Caco-2 (cell line): ENCODE results near the gene PIGU. TPM values are rescaled to one million over a fixed set of nuclear protein-coding genes. Genes with fewer than 3 reads are reported as not detected.

Experiments
- BruUV-seq: library from RNA; stranded (reverse); fragments of 400-500 nt; replicated peaks from 2 replicates; lab custom pipeline; 2021; lab: Mats Ljungman, UMichigan
- CTCF ChIA-PET: fragments of 300-600 bp; sonication (Branson Sonifier 250); formaldehyde crosslinking; loops from one replicate; lab custom pipeline; 2022; ENCODE audit warnings: antibody characterized with exemption; lab: Charles Lee
- POLR2A ChIA-PET: fragments of 300-600 bp; sonication (Branson Sonifier 250); formaldehyde crosslinking; loops from one replicate; lab custom pipeline; 2022; ENCODE audit warnings: antibody characterized with exemption; lab: Charles Lee
- DNase-seq, 2 experiments: peaks; one replicate each; pipeline versions ENCODE4 v3.0.0 to v3.0.0-alpha.2; 2020 to 2022
- H3K27me3 ChIP-seq: replicated peaks from 2 replicates; pipeline ENCODE4 v1.6.0; 2011; ENCODE audit warnings: low read length; ENCODE audit not compliant: control insufficient read depth, insufficient read depth
- H3K36me3 ChIP-seq: 2 replicates; pipeline ENCODE4 v1.5.1; 2011; ENCODE audit warnings: low read length; ENCODE audit not compliant: control insufficient read depth, insufficient read depth
- H3K4me1 ChIP-seq: fragments of 250-450 bp; sonication (Bioruptor Pico); 2 replicates; pipeline ENCODE4 v1.5.1; 2020; ENCODE audit warnings: mild to moderate bottlenecking
- H3K4me3 ChIP-seq: 2 replicates; pipeline ENCODE4 v1.5.1; 2011; ENCODE audit warnings: low read depth, mild to moderate bottlenecking, control low read depth, low read length
- H3K9me3 ChIP-seq: fragments of 250-450 bp; sonication (Bioruptor Pico); 2 replicates; pipeline ENCODE4 v1.5.1; 2020; ENCODE audit warnings: mild to moderate bottlenecking, moderate library complexity
- H3K27ac Mint-ChIP-seq: one replicate; pipeline ENCODE4 v1.8.0; 2022; ENCODE audit warnings: mixed read lengths; ENCODE audit not compliant: unreplicated experiment
- H3K27me3 Mint-ChIP-seq: one replicate; pipeline ENCODE4 v1.8.0; 2022; ENCODE audit warnings: mixed read lengths; ENCODE audit not compliant: insufficient read depth, unreplicated experiment
- H3K36me3 Mint-ChIP-seq: one replicate; pipeline ENCODE4 v1.8.0; 2022; ENCODE audit warnings: mild to moderate bottlenecking, mixed read lengths; ENCODE audit not compliant: insufficient read depth, unreplicated experiment
- H3K4me1 Mint-ChIP-seq: one replicate; pipeline ENCODE4 v1.8.0; 2022; ENCODE audit warnings: low read depth, mixed read lengths; ENCODE audit not compliant: unreplicated experiment
- H3K4me3 Mint-ChIP-seq: one replicate; pipeline ENCODE4 v1.8.0; 2022; ENCODE audit warnings: mild to moderate bottlenecking, moderate library complexity, mixed read lengths; ENCODE audit not compliant: unreplicated experiment
- H3K9me3 Mint-ChIP-seq: one replicate; pipeline ENCODE4 v1.8.0; 2022; ENCODE audit warnings: mixed read lengths; ENCODE audit not compliant: unreplicated experiment
- intact Hi-C: fragments of 100-400 bp; cut with micrococcal nuclease; formaldehyde crosslinking; loops from one replicate; pipeline ENCODE4 v1.10.0; 2022; ENCODE audit not compliant: unreplicated experiment
- total RNA-seq: library from RNA; stranded (reverse); gene quantifications from 2 replicates; pipeline ENCODE4 v1.2.3, GENCODE V29; 2022
- TF ChIP-seq, protein P1 (sequence below), 2 experiments: fragments of 200-600 bp in 1 of 2; IDR thresholded peaks; 1 replicate in 1 of 2; 2 replicates in 1 of 2; pipeline versions ENCODE4 v1.5.1 to v1.8.0; 2011 to 2022; ENCODE audit warnings: antibody characterized with exemption in 1 of 2, control low read depth in 1 of 2, inconsistent platforms in 1 of 2, low read depth in 1 of 2, low read length in 1 of 2, mild to moderate bottlenecking in 1 of 2, moderate library complexity in 1 of 2; ENCODE audit not compliant: insufficient read depth in 1 of 2, severe bottlenecking in 1 of 2, unreplicated experiment in 1 of 2

PIGU gene
- total RNA-seq, 1 experiment from 2014 or later = 61.7 TPM

DNA sequence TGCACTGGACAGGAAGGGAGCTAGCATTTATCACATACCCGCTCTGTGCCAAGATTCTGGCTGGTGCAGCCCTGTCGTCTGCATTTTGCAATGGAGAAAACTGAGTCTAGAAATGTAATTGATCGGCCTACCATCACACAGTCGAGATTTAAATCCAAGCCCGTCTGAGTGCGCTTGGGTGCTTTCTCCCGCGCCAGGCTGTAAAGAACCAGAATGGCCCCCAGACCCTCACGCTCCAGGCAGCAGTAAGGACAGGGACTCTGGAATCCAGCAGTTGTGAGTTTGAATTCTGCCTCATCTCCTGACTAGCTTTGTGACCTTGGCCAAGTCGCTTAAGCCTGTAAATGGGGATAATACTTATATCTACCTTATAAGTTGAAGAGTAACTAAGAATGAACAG, 149.9 kb downstream of the PIGU start:
- no peaks in the 10 kb centered on the region for H3K9me3 Mint-ChIP-seq
- peaks cover 20% of the 10 kb centered on the region for H3K36me3 ChIP-seq
- CTCF ChIA-PET = interaction anchor here (1.1 to 1.5 kb wide), 3 partner anchors 11 to 336 kb away, joined by 3 to 6 read pairs (median 4); no protein-coding TSS in a partner anchor
- H3K36me3 Mint-ChIP-seq = peaks cover 91% of the 10 kb centered on the region
- peaks cover 53% of the 10 kb centered on the region for H3K4me1 Mint-ChIP-seq
- H3K27me3 ChIP-seq = no peaks in the 10 kb centered on the region
- peak overlapping the region; percentile 83 for H3K27ac Mint-ChIP-seq
- intact Hi-C loops = no loop called here
- peak overlapping the region; percentile 64 for H3K4me3 Mint-ChIP-seq
- H3K4me3 ChIP-seq = no peak overlapping the region
- H3K4me1 ChIP-seq = peaks cover 46% of the 10 kb centered on the region
- DNase-seq = no peak
- TF ChIP-seq, protein P1, sequence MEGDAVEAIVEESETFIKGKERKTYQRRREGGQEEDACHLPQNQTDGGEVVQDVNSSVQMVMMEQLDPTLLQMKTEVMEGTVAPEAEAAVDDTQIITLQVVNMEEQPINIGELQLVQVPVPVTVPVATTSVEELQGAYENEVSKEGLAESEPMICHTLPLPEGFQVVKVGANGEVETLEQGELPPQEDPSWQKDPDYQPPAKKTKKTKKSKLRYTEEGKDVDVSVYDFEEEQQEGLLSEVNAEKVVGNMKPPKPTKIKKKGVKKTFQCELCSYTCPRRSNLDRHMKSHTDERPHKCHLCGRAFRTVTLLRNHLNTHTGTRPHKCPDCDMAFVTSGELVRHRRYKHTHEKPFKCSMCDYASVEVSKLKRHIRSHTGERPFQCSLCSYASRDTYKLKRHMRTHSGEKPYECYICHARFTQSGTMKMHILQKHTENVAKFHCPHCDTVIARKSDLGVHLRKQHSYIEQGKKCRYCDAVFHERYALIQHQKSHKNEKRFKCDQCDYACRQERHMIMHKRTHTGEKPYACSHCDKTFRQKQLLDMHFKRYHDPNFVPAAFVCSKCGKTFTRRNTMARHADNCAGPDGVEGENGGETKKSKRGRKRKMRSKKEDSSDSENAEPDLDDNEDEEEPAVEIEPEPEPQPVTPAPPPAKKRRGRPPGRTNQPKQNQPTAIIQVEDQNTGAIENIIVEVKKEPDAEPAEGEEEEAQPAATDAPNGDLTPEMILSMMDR (IDR thresholded peaks at IDR 0.05; ENCODE audit: insufficient read depth in 1 of 2, low read depth in 1 of 2, low read length in 1 of 2, severe bottlenecking in 1 of 2, unreplicated experiment in 1 of 2) = no peak
- BruUV-seq = no TSS peak
- H3K27me3 Mint-ChIP-seq = no peaks in the 10 kb centered on the region
- H3K9me3 ChIP-seq = no peaks in the 10 kb centered on the region
- POLR2A ChIA-PET = interaction anchor here (2.7 kb wide), 1 partner anchor 11 kb away, joined by 17 read pairs; the partner anchor contains the start of gene DYNLRB1

DNA sequence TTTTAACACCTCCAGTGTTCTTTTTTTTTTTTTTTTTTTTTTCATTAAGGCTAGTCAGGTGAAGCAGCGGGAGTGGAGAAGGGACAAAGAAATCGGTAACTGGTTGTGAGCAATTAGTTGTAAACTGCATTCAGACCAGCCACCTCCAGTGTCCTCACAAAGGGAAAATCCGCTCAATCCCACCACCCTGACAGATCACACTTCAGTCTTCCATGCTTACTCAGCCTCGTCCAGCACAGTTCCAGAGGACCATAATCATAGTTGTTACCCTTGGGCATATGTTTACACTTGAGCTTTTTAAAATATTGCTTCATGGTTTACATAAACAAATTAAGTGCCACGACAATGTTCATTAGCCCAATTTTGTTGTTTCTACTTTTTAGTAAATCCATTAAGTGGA, 150.4 kb downstream of the PIGU start:
- H3K27ac Mint-ChIP-seq = peak overlapping the region; percentile 83
- peaks cover 52% of the 10 kb centered on the region for H3K4me1 Mint-ChIP-seq
- POLR2A ChIA-PET = interaction anchor here (2.7 kb wide), 1 partner anchor 10 kb away, joined by 17 read pairs; the partner anchor contains the start of gene DYNLRB1
- no peaks in the 10 kb centered on the region for H3K9me3 ChIP-seq
- no peaks in the 10 kb centered on the region for H3K9me3 Mint-ChIP-seq
- BruUV-seq = TSS peak; percentile 59
- CTCF ChIA-PET = interaction anchor here (1.1 to 1.5 kb wide), 3 partner anchors 12 to 336 kb away, joined by 3 to 6 read pairs (median 4); no protein-coding TSS in a partner anchor
- H3K4me3 Mint-ChIP-seq = peak overlapping the region; percentile 64
- H3K4me3 ChIP-seq = no peak overlapping the region
- H3K27me3 Mint-ChIP-seq = no peaks in the 10 kb centered on the region
- intact Hi-C loops = no loop called here
- H3K4me1 ChIP-seq = peaks cover 46% of the 10 kb centered on the region
- DNase-seq = no peak
- TF ChIP-seq, protein P1 (IDR thresholded peaks at IDR 0.05; ENCODE audit: insufficient read depth in 1 of 2, low read depth in 1 of 2, low read length in 1 of 2, severe bottlenecking in 1 of 2, unreplicated experiment in 1 of 2) = no peak
- H3K27me3 ChIP-seq = no peaks in the 10 kb centered on the region
- peaks cover 87% of the 10 kb centered on the region for H3K36me3 Mint-ChIP-seq
- peaks cover 20% of the 10 kb centered on the region for H3K36me3 ChIP-seq

DNA sequence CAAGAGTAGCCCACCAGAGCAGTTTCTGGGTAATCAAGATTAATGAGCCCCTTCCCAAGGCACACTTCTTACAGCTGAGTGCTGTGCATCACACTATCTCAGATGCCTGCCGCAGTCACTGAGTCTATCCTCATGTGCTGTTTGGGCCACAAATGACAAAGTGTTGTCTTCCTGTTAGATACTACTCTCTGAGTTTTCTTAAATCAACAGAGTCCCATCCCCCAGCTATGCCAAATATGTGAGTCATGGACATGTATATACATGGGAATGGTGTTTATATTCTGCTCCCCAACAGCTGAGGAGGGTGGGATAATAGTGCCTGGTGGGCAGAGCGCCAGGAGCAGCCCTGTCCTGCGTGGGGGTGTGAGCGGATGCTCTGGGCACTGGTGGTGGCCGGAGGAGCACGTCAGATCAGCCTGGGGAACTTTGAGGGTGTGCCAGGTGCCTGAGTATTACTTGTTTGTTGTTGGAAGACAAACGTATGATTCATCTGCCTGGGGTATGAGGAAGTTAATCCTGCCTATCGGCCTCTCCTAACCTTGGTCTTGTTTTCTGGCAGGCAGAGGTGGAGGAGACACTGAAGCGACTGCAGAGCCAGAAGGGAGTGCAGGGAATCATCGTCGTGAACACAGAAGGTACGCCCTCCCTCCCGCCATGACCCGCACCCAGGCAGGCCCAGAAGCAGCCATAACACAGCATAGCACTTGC, 151.0 kb downstream of the PIGU start:
- peak overlapping the region; percentile 83 for H3K27ac Mint-ChIP-seq
- H3K9me3 Mint-ChIP-seq = no peaks in the 10 kb centered on the region
- H3K4me3 Mint-ChIP-seq = peak overlapping the region; percentile 64
- Histone ChIP-seq H3K36me3 (peaks cover 20% of the 10 kb centered on the region), H3K4me1 (peaks cover 46% of the 10 kb centered on the region), H3K9me3 (no peaks in the 10 kb centered on the region), H3K27me3 (no peaks in the 10 kb centered on the region), H3K4me3 (no peak overlapping the region)
- H3K27me3 Mint-ChIP-seq = no peaks in the 10 kb centered on the region
- ChIA-PET CTCF (interaction anchor here (0.6 to 1.8 kb wide), 5 partner anchors 175 to 224 kb away, joined by 4 to 10 read pairs (median 7); no protein-coding TSS in a partner anchor), POLR2A (interaction anchor here (2.7 kb wide), 1 partner anchor 10 kb away, joined by 17 read pairs; the partner anchor contains the start of gene DYNLRB1)
- peak; percentile 90 to 95 for DNase-seq
- BruUV-seq = TSS peak; percentile 95
- TF ChIP-seq, protein P1 (IDR thresholded peaks at IDR 0.05; ENCODE audit: insufficient read depth in 1 of 2, low read depth in 1 of 2, low read length in 1 of 2, severe bottlenecking in 1 of 2, unreplicated experiment in 1 of 2) = no peak
- intact Hi-C loops = loop anchor here (1.0 kb wide), 1 partner anchor 10 kb away; the partner anchor contains the start of gene DYNLRB1
- H3K4me1 Mint-ChIP-seq = peaks cover 50% of the 10 kb centered on the region
- H3K36me3 Mint-ChIP-seq = peaks cover 83% of the 10 kb centered on the region
